Femur (tissue), 1 donor: Measurements from ENCODE around the gene PLEKHG2.
"Not testable (repeated sequence)": the region's sequence is repeated elsewhere in the genome, so short reads cannot be mapped to it uniquely, and the experiment has no call there.

Experiments used
- DNase-seq: peaks from one replicate; pipeline ENCODE4 v3.0.0-alpha.2; 2017

Gene PLEKHG2

GRCh38 chr19:39424934-39425333, 12.5 kb downstream of the PLEKHG2 start:
- no peak for DNase-seq

GRCh38 chr19:39425744-39426143, 13.3 kb downstream of the PLEKHG2 start:
- DNase-seq, result no peak

- no peak for DNase-seq
Observed at GRCh38 chr19:39426170-39426569, 13.7 kb downstream of the PLEKHG2 start.

- no peak for DNase-seq
Observed at GRCh38 chr19:39427707-39428106, 15.2 kb downstream of the PLEKHG2 start.

GRCh38 chr19:39428283-39429112, 16.0 kb downstream of the PLEKHG2 start:
- peak; percentile 92 for DNase-seq

- no peak for DNase-seq
Observed at GRCh38 chr19:39430675-39431593, 18.5 kb downstream of the PLEKHG2 start.

- DNase-seq, result no peak
Observed at GRCh38 chr19:39432677-39433025, 20.2 kb downstream of the PLEKHG2 start.

- no peak for DNase-seq
Observed at GRCh38 chr19:39433480-39434079, 21.1 kb downstream of the PLEKHG2 start.

GRCh38 chr19:39434123-39435076, 21.9 kb downstream of the PLEKHG2 start:
- no peak for DNase-seq

- DNase-seq, result peak; percentile 99
Observed at GRCh38 chr19:39435499-39436349, 23.3 kb downstream of the PLEKHG2 start, which contains the start of gene RPS16. Gene RPS16, minus strand, starts transcription at chr19:39435949. Its CDS starts 54 bp downstream, at chr19:39435895.

GRCh38 chr19:39436350-39436716, 23.9 kb downstream of the PLEKHG2 start:
- no peak for DNase-seq

GRCh38 chr19:39438270-39438934, 25.9 kb downstream of the PLEKHG2 start:
- no peak for DNase-seq

GRCh38 chr19:39444598-39445195, 32.2 kb downstream of the PLEKHG2 start:
- no peak for DNase-seq

GRCh38 chr19:39445196-39446111, 33.0 kb downstream of the PLEKHG2 start, which contains the start of gene SUPT5H:
Gene SUPT5H, plus strand, starts transcription at chr19:39445582. Its CDS starts 309 bp downstream, at chr19:39445891.
- peak; percentile 98 for DNase-seq

GRCh38 chr19:39446365-39447084, 34.1 kb downstream of the PLEKHG2 start:
- no peak for DNase-seq

- no peak for DNase-seq
Observed at GRCh38 chr19:39448271-39448670, 35.8 kb downstream of the PLEKHG2 start.

GRCh38 chr19:39449116-39449797, 36.8 kb downstream of the PLEKHG2 start:
- DNase-seq, result no peak

GRCh38 chr19:39451257-39451656, 38.8 kb downstream of the PLEKHG2 start:
- not testable (repeated sequence) for DNase-seq
